Lung microvascular endothelial cell (primary cell): ENCODE results near the gene CNTN5. TPM values are rescaled to one million over a fixed set of nuclear protein-coding genes. Genes with fewer than 3 reads are reported as not detected.
"Not testable (repeated sequence)": the region's sequence is repeated elsewhere in the genome, so short reads cannot be mapped to it uniquely, and the experiment has no call there.

Source experiments
- DNase-seq, 2 donors: peaks; one replicate each; pipeline versions ENCODE4 v3.0.0 to v3.0.0-alpha.2; 2010; ENCODE audit warnings: low read depth in 2 of 2
- total RNA-seq: library from RNA; depleted of rRNA; stranded (reverse); fragments of >200 nt; gene quantifications from 2 replicates; pipeline ENCODE4 v1.2.1, GENCODE V29; 2014

The CNTN5 gene
- total RNA-seq, 1 donor from 2014 or later, result not detected

GRCh38 chr11:99739464-99740089, 718.8 kb downstream of the CNTN5 start:
- peak; percentile 14 to 31 for DNase-seq

DNA sequence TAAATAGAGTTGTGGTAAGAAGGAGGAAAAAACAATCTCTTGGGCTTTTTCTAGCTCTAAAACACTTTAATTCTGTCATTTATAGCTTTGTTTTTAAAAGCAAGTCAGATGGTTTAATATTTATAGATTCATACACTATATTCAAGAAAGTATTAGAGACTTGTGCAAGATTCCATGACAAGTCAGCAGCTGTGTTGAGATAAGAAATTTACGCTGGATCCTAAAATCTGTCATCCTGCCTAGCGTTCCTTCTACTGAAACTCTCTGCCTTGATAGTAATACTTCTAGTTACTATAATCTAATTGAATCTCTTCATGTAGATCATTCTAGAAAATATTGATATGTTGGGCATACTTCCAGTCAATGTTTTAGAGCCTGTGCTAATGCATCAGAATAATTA, 721.8 kb downstream of the CNTN5 start:
- no peak for DNase-seq

- DNase-seq, result no peak
Observed at GRCh38 chr11:99759787-99760186, 739.0 kb downstream of the CNTN5 start.

DNA sequence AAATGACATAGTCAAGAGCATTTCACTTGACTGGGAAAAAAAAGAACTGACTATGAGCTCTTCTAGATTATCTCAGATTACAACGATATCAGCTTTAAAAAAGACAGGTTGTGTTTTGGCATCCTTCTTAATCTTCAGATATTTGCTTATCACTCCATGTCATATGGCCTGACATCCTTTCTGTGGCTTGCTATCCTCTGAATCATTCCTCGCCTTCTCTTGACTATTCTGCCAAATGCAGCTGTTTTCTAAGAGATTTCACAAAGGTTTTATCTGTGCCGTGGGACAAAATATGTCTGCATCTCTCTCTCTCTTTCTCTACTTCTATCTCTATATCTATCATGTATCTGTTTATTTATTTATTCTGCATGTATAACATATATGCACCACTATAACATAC, 746.1 kb downstream of the CNTN5 start:
- no peak for DNase-seq

GRCh38 chr11:99773646-99774045, 752.9 kb downstream of the CNTN5 start:
- peak in 1 of 2 donors; percentile 7 for DNase-seq

GRCh38 chr11:99781074-99781473, 760.3 kb downstream of the CNTN5 start:
- no peak for DNase-seq

- DNase-seq, result no peak
Observed at GRCh38 chr11:99791354-99791753, 770.6 kb downstream of the CNTN5 start.

- no peak for DNase-seq
Observed at GRCh38 chr11:99795999-99796398, 775.2 kb downstream of the CNTN5 start.

DNA sequence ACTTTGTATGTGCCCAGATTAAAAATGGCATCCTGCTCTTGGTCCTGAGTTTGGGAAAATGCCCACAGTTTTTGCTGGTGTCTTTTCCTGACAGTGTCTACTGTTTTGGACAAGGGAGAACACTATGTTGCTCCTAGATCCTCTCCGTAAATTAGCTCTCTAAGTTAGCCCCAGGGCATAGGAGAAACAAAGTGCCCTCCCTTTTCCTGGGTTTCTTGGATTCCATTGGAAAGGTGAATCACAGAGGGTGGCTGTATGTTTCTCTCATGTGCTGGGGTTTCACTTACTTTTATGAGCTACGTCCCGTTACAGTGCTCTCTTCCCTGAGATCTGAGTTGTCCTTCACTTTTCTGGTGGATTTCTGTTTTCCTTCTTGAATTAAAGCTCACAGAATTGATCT, 782.8 kb downstream of the CNTN5 start:
- DNase-seq, result no peak

- no peak for DNase-seq
Observed at GRCh38 chr11:99812516-99812915, 791.8 kb downstream of the CNTN5 start.

GRCh38 chr11:99814021-99814420, 793.3 kb downstream of the CNTN5 start:
- no peak for DNase-seq

GRCh38 chr11:99814738-99815137, 794.0 kb downstream of the CNTN5 start:
- DNase-seq, result no peak

DNA sequence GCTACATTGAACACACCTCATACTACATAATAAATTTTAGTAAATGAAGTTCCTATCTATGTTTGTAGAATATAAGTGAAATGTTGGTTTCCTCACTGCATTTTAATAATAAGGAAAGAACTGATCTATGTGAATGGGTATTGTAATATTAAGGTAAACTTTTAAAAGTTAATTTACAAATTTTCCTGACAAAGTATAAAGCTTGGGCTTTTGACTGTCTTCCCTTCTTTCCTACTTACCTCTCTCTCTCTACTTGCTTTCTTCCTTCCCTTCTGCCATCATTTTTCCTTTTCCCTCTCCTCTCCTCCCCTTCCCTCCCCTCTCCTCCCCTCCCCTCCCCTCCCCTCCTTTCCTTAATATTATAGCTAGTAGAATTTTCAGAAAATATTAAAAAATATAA, 798.2 kb downstream of the CNTN5 start:
- DNase-seq, result no peak

DNA sequence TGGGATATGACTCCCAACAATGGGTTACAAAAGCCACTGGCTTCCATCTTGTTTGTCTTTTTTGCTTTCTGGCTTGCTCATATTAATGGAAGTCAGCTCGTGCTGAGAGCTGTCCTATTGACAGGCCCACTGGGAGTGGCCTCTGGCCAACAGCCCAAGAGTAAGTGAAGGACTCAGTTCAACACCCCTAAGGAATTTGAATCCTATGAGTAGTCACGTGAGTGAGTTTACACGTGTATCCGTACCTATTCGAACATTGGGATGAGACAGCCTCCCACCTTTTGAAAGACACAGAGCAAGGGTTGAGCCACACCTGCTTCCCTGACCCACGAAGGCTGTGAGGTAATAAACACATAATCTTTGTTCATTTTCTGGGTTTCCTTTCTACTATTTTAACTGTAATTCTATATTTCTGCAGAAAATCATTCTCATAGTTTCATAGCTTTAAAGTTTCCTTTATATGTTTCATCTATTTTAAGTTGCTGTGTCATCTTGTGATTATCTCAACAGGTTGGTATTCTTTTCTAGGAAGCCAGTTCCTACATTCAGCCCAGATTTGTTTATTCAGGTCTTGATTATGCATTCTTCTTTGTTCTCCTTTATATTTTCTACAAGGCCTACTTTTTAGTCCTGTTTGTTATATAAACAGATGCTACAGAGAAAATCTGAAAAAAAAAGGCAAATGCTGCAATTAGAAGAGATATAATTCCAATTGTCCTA, 802.3 kb downstream of the CNTN5 start:
- no peak for DNase-seq

DNA sequence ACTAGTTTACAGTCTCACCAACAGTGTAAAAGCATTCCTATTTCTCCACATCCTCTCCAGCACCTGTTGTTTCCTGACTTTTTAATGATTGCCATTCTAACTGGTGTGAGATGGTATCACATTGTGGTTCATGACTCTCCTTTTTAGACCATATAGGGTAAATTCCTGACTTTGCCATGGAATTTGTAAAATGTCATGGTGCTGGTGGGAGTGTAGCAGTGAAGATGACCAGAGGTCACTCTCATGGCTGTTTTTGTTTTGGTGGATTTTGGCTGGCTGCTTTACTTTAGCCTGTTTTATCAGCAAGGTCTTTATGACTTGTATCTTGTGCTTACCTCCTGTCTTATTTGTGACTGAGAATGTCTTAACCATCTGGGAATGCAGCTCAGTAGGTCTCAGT, 816.0 kb downstream of the CNTN5 start:
- DNase-seq, result not testable (repeated sequence)

DNA sequence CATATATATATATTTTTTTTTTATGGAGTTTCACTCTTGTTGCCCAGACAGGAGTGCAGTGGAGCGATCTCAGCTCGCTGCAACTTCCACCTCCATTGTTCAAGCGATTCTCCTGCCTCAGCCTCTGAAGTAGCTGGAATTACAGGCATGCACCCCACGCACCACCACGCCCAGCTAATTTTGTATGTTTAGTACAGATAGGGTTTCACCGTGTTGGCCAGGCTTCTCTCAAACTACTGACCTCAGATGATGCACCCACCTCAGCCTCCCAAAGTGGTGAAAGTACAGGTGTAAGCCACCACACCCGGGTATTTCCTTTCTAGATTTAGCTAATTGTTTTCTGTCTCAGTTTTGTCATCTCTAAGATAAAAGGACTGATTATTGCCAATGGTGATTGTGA, 821.1 kb downstream of the CNTN5 start:
- DNase-seq, result no peak

- peak; percentile 8 to 40 for DNase-seq
Observed at GRCh38 chr11:99865951-99866350, 845.2 kb downstream of the CNTN5 start.

DNA sequence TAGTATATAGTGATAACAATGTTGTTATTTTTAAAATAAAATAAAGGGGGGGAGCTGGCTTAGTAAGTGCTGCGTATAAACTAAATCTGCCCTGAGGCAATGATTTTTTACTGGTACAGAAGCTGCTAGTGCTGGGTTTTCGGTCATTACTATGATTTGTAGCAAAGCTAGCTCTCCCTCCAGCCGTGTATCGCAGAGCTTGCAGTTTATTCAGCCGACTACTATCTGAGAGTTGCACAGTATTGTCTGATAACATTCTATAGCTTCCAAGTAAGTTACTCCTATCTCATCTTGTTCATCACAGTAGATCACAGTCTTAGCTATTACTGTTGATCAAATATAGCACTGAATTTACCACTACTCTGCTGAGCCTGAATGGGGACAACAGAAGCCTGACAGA, 860.9 kb downstream of the CNTN5 start:
- DNase-seq, result no peak

GRCh38 chr11:99884750-99885149, 864.0 kb downstream of the CNTN5 start:
- DNase-seq, result no peak

DNA sequence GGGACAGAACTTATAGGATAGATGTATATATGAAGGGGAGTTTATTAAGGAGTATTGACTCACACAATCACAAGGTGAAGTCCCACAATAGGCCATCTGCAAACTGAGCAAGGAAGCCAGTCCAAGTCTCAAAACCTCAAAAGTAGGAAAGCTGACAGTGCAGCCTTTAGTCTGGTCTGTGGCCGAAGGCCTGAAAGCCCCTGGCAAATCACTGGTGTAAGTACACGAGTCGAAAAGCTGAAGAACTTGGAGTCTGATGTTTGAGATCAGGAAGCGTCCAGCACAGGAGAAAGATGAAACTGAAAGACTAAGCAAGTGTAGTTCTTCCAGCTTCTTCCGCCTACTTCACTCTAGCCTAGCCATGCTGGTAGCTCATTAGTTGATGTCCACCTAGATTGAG, 866.7 kb downstream of the CNTN5 start:
- DNase-seq, result no peak

GRCh38 chr11:99893811-99894210, 873.1 kb downstream of the CNTN5 start:
- no peak for DNase-seq

DNA sequence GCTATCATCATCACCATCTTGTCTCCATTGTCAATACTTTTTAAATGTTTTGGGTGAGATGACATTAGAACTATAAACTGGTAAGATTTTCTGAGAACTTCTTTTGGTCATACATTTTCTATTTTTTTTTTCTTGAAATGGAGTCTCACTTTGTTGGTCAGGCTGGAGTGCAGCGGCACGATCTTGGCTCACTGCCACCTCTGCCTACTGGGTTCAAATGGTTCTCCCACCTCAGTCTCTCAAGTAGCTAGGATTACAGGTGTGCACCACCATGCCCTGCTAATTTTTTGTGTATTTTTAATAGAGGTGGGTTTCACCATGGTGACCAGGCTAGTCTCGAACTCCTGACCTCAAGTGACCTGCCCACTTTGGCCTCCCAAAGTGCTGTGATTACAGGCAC, 880.4 kb downstream of the CNTN5 start:
- no peak for DNase-seq

DNA sequence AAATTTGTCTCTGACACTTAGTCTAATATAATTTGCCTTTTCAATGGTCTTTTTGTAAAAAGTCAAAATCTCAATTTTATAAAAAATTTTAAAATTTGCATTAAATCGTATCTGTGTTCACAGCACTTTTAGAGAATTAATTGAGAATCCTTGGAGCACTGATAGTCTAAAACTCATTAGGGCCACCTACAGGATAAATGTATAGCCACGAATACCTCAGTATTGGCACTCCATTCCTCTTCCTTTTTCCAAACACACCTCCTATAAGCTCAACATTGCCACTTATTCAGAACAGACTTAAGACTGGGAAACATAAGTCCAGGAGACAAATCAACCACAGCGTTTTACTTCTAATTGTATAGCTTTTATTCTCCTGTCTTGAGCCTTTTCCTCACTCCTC, 890.4 kb downstream of the CNTN5 start:
- DNase-seq, result no peak
